Hepatocyte (in vitro differentiated cells): ENCODE measurements around the gene HEXB. TPM values are rescaled to one million over a fixed set of nuclear protein-coding genes. Genes with fewer than 3 reads are reported as not detected.

Experiments used
- DNase-seq: peaks from one replicate; pipeline ENCODE4 v3.0.0-alpha.2; 2016; ENCODE audit warnings: low spot score
- H2AFZ ChIP-seq: fragments of 200-600 bp; sonication (generic); 2 replicates; pipeline ENCODE4 v1.6.0; 2016; ENCODE audit warnings: antibody characterized with exemption, mild to moderate bottlenecking
- H3K27ac ChIP-seq: fragments of 200-600 bp; sonication (generic); 2 replicates; pipeline ENCODE4 v1.5.1; 2016; ENCODE audit warnings: mild to moderate bottlenecking
- H3K27me3 ChIP-seq: fragments of 200-600 bp; sonication (generic); 2 replicates; pipeline ENCODE4 v1.6.1; 2016
- H3K36me3 ChIP-seq: fragments of 200-600 bp; sonication (generic); replicated peaks from 2 replicates; pipeline ENCODE4 v1.5.1; 2016; ENCODE audit warnings: low read depth; ENCODE audit not compliant: insufficient read depth
- H3K4me1 ChIP-seq: fragments of 200-600 bp; sonication (generic); 2 replicates; pipeline ENCODE4 v1.5.1; 2016; ENCODE audit warnings: mild to moderate bottlenecking, moderate library complexity; ENCODE audit not compliant: insufficient read depth
- H3K4me2 ChIP-seq: fragments of 200-600 bp; sonication (generic); 2 replicates; pipeline ENCODE4 v1.6.0; 2016
- H3K4me3 ChIP-seq: fragments of 200-600 bp; sonication (generic); 2 replicates; pipeline ENCODE4 v1.5.1; 2016; ENCODE audit warnings: mild to moderate bottlenecking
- H3K79me2 ChIP-seq: fragments of 200-600 bp; sonication (generic); 2 replicates; pipeline ENCODE4 v1.6.0; 2017; ENCODE audit warnings: mild to moderate bottlenecking
- H3K9me2 ChIP-seq: fragments of 200-600 bp; sonication (generic); replicated peaks from 2 replicates; pipeline ENCODE4 v1.6.0; 2017; ENCODE audit warnings: mild to moderate bottlenecking; ENCODE audit not compliant: insufficient read depth
- H3K9me3 ChIP-seq: fragments of 200-600 bp; sonication (generic); 2 replicates; pipeline ENCODE4 v1.5.1; 2016; ENCODE audit warnings: low read depth, mild to moderate bottlenecking
- H4K20me1 ChIP-seq: fragments of 200-600 bp; sonication (generic); 2 replicates; pipeline ENCODE4 v1.6.0; 2016; ENCODE audit warnings: mild to moderate bottlenecking; ENCODE audit not compliant: insufficient read depth, poor library complexity, severe bottlenecking
- EZH2 ChIP-seq: fragments of 200-600 bp; sonication (generic); IDR thresholded peaks from 2 replicates; pipeline ENCODE4 v1.6.1; 2016; ENCODE audit warnings: antibody characterized with exemption, mild to moderate bottlenecking, borderline replicate concordance
- EZH2phosphoT487 ChIP-seq: fragments of 200-600 bp; sonication (generic); IDR thresholded peaks from one replicate; pipeline ENCODE4 v1.6.1; 2018; ENCODE audit warnings: antibody characterized with exemption, mild to moderate bottlenecking, low read depth, moderate library complexity; ENCODE audit not compliant: unreplicated experiment, severe bottlenecking
- WGBS: methylation state at CpG from one replicate; pipeline ENCODE4 v1.1.6; 2016; ENCODE audit warnings: low lambda C conversion rate; ENCODE audit errors: missing lambda C conversion rate; 5-methylcytosine and 5-hydroxymethylcytosine counted together
- polyA plus RNA-seq: library from polyadenylated mRNA; unstranded; fragments of >200 nt; fragmentation: Nextera tagmentation; extraction: Ambion mirVana; gene quantifications from 2 replicates; pipeline ENCODE4 v1.2.1, GENCODE V29; 2016
- total RNA-seq: library from RNA; depleted of rRNA; stranded (reverse); fragments of >200 nt; gene quantifications from 2 replicates; pipeline ENCODE4 v1.2.3, GENCODE V29; 2014
- TF ChIP-seq, protein P1 (sequence below): fragments of 200-600 bp; sonication (generic); IDR thresholded peaks from 2 replicates; pipeline ENCODE4 v1.5.1; 2016; ENCODE audit warnings: antibody characterized with exemption, mild to moderate bottlenecking; ENCODE audit not compliant: poor library complexity

The HEXB gene
- total and polyA plus RNA-seq, 2 experiments from 2014 or later = 224 to 226 TPM

DNA sequence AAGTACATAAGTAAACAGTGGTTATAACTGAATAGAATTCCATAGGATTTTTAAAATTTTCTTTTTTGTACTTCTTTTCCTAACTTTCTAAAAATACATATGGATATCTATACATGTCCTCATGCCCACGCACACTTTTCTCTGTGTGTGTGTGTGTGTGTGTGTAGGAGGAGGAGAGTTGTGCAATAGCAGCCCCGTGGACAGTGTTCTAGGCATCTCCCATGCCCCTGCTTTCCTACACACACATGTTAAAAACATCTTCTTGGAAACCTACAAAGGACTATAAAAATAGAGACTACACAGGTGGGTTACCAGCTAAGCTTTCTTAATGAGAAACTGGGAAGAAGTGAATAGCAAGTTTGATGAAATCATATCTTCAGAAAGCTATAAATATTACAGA is 19.8 kb upstream of the HEXB start:
- Histone ChIP-seq H3K79me2 (no peaks in the 10 kb centered on the region), H3K4me3 (no peak overlapping the region), H4K20me1 (no peaks in the 10 kb centered on the region), H3K9me3 (no peaks in the 10 kb centered on the region), H3K27me3 (no peaks in the 10 kb centered on the region), H2AFZ (no peak overlapping the region), H3K36me3 (no peaks in the 10 kb centered on the region), H3K4me2 (no peak overlapping the region), H3K9me2 (no peaks in the 10 kb centered on the region), H3K4me1 (peaks cover 6% of the 10 kb centered on the region), H3K27ac (no peak overlapping the region)
- DNase-seq = no peak
- TF ChIP-seq EZH2phosphoT487 = no peak
- no peak for TF ChIP-seq EZH2
- TF ChIP-seq, protein P1, sequence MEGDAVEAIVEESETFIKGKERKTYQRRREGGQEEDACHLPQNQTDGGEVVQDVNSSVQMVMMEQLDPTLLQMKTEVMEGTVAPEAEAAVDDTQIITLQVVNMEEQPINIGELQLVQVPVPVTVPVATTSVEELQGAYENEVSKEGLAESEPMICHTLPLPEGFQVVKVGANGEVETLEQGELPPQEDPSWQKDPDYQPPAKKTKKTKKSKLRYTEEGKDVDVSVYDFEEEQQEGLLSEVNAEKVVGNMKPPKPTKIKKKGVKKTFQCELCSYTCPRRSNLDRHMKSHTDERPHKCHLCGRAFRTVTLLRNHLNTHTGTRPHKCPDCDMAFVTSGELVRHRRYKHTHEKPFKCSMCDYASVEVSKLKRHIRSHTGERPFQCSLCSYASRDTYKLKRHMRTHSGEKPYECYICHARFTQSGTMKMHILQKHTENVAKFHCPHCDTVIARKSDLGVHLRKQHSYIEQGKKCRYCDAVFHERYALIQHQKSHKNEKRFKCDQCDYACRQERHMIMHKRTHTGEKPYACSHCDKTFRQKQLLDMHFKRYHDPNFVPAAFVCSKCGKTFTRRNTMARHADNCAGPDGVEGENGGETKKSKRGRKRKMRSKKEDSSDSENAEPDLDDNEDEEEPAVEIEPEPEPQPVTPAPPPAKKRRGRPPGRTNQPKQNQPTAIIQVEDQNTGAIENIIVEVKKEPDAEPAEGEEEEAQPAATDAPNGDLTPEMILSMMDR = no peak
- WGBS = 31% methylated on average over 2 of the region's 2 CpGs

DNA sequence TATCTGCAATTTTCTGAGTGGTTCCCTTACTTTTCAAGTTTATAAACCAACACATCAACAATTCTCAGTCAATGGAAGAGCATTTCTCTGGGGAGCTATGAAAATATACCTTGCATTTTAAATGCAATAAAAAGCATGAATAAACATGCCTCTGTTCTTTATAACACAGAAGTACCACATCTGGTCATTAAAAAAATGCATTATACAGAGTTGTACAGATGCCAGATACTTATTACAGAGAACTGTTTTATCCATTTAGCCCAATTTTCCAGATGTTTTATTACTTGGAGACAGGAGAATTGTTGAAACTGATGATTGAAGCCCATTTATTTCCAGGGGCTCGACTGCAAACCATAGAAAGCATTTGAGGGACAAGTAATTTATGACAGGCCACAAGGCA is 19.2 kb upstream of the HEXB start:
- no peaks in the 10 kb centered on the region for H3K9me3 ChIP-seq
- H3K4me1 ChIP-seq = peaks cover 6% of the 10 kb centered on the region
- no peak overlapping the region for H2AFZ ChIP-seq
- no peaks in the 10 kb centered on the region for H3K36me3 ChIP-seq
- no peak for TF ChIP-seq EZH2
- TF ChIP-seq, protein P1 = no peak
- TF ChIP-seq EZH2phosphoT487 = no peak
- H3K27me3 ChIP-seq = no peaks in the 10 kb centered on the region
- H4K20me1 ChIP-seq = no peaks in the 10 kb centered on the region
- no peaks in the 10 kb centered on the region for H3K9me2 ChIP-seq
- no peak for DNase-seq
- no peaks in the 10 kb centered on the region for H3K79me2 ChIP-seq
- no peak overlapping the region for H3K4me3 ChIP-seq
- no peak overlapping the region for H3K27ac ChIP-seq
- 54% methylated on average over 1 of the region's 1 CpG for WGBS
- H3K4me2 ChIP-seq = no peak overlapping the region

DNA sequence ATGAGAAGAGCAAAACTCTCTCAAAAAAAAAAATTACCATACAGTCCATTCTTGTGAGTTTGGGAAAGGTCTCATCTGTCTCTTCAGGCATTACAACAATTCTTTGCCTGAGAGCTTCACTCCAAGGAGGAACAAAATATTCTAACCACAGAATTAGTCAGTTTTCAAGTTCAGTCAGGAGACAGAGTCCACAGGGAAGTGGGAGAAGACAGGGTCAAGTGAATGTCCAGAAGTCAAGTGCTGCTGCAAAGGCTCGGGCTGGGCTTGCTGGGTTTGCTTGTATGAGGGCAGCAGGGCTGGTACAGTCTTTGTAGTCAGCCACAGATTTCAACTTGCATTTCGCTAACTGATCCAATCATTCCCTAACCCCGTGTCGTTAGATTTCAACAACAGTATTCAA is 17.6 kb upstream of the HEXB start:
- Histone ChIP-seq H3K9me2 (no peaks in the 10 kb centered on the region), H3K79me2 (no peaks in the 10 kb centered on the region), H3K4me2 (no peak overlapping the region), H3K4me1 (peaks cover 6% of the 10 kb centered on the region), H3K27ac (no peak overlapping the region), H3K36me3 (no peaks in the 10 kb centered on the region), H3K4me3 (no peak overlapping the region), H4K20me1 (no peaks in the 10 kb centered on the region), H3K9me3 (no peaks in the 10 kb centered on the region), H3K27me3 (no peaks in the 10 kb centered on the region), H2AFZ (no peak overlapping the region)
- DNase-seq = no peak
- TF ChIP-seq EZH2phosphoT487 = no peak
- TF ChIP-seq, protein P1 = no peak
- no peak for TF ChIP-seq EZH2
- WGBS = 81% methylated on average over 4 of the region's 4 CpGs

DNA sequence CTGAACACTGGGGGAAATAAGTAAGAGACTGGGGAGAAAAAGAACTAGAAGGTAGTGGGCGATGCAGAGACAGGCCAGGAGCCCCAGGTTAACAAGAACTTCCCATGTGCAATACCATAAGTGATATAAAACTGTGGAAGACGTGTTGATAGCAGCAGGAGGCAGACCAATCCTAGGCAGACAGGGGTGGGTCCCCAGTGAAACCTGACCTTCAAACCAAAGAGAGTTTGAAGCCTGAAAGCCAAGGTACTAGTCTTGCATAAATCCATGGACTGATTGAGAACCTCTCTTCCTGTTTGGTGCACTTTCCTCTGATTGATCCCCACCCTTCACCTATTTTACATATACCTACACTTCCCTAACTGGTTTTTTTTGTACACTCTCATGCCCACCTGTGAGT is 15.2 kb upstream of the HEXB start:
- TF ChIP-seq EZH2phosphoT487 (no peak), EZH2 (no peak)
- TF ChIP-seq, protein P1 = no peak
- Histone ChIP-seq H3K27me3 (no peaks in the 10 kb centered on the region), H3K4me2 (no peak overlapping the region), H3K27ac (peak overlapping the region; percentile 12), H3K9me2 (no peaks in the 10 kb centered on the region), H3K4me1 (peaks cover 6% of the 10 kb centered on the region), H3K4me3 (no peak overlapping the region), H3K36me3 (no peaks in the 10 kb centered on the region), H4K20me1 (no peaks in the 10 kb centered on the region), H2AFZ (no peak overlapping the region), H3K79me2 (no peaks in the 10 kb centered on the region), H3K9me3 (no peaks in the 10 kb centered on the region)
- 59% methylated on average over 2 of the region's 2 CpGs for WGBS
- no peak for DNase-seq
